HG03280 (cell line): ENCODE data around the gene FADD.
"Not testable (repeated sequence)": the region's sequence is repeated elsewhere in the genome, so short reads cannot be mapped to it uniquely, and the experiment has no call there.

ENCODE experiments used
- ATAC-seq: cut with Tn5 transposase; IDR thresholded peaks from one replicate; pipeline ENCODE4 v1.9.1; 2021; ENCODE audit warnings: mild to moderate bottlenecking, moderate library complexity; ENCODE audit not compliant: unreplicated experiment

The FADD gene

DNA sequence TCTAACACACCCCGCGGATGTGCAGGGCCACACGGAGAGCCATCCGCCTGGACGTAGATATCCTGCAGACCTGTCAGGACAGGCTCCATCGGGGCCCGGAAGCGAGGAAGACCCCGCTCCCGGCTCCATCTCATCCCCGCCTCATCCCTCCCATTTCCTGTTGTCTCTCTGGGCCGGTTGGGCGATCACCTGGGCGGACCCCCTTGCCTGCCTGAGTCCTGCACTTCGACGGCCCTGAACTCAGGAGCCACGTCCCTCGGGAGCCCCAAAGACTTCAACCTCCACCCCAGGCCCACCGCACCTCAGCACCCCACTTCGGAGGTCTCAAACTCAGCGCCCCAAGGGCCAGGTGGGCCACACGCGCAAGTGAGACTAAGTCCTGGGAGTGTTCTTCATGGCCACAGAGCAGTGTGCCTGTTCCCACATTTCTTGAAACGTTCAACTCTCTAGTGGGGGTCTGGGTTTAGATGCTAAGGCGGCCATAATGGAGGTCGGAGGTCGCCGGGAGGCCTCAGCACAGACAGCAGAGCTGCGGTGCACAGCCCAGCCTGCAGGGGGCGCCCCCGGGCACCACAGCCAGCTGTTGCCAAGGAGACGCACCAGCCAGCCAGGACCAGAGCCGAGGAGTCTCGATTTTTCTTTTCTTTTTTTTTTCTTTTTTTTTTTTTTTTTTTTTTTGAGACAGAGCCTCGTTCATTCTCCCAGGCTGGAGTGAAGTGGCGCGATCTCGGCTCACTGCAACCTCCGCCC is 26.0 kb upstream of the FADD start:
- no peak for ATAC-seq

DNA sequence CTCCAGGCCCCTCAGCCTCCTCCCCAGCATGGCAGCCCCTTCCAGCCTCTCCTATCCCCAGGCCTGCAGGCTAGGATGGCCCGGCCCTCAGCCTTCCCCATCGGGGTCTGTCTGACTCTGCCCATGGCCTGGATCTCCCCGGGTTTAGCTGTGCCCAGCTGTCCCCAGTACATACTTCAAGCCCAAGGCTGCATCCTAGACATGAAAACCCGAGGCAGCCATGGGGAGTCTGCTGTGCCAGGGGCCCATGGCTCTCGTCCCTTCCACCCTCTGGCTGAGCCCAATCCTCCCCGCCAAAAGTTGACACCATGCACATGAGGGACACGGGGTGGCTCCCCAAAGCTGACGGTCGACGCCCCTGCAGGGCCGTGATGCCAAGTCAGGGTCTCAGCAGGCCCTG is 22.2 kb upstream of the FADD start:
- ATAC-seq: no peak

DNA sequence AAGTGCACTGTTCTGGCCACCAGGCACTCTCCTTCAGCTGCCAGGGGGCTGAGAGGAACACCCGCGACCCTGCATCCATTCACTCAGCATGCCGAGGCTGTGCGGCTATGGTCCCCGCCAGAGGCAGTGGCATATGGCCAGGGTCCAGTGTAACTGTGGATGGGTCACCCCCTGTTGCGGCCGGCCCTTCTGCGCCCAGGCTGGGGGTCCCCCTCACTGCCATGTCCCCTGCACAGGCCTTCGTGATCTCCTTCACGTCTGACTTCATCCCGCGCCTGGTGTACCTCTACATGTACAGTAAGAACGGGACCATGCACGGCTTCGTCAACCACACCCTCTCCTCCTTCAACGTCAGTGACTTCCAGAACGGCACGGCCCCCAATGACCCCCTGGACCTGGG is 20.8 kb upstream of the FADD start:
- no peak for ATAC-seq

DNA sequence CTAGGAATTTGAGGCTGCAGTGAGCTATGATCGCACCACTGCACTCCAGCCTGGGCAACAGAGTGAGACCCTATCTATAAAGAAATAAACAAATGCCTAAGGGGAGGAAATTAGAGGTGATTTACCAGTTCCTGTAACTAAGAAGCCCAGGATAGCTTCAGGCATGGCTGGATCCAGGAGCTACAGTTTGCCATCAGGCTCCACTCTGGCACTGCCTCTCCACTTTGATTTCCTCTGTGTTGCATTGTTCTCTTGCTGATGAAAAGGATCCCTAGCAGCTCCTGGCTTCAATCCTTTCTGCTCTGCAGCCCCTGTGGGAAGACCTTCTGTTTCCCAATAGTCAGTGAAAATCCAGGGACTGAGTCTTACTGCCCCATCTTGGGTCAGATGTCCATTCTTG is 20.1 kb upstream of the FADD start:
- no peak for ATAC-seq

DNA sequence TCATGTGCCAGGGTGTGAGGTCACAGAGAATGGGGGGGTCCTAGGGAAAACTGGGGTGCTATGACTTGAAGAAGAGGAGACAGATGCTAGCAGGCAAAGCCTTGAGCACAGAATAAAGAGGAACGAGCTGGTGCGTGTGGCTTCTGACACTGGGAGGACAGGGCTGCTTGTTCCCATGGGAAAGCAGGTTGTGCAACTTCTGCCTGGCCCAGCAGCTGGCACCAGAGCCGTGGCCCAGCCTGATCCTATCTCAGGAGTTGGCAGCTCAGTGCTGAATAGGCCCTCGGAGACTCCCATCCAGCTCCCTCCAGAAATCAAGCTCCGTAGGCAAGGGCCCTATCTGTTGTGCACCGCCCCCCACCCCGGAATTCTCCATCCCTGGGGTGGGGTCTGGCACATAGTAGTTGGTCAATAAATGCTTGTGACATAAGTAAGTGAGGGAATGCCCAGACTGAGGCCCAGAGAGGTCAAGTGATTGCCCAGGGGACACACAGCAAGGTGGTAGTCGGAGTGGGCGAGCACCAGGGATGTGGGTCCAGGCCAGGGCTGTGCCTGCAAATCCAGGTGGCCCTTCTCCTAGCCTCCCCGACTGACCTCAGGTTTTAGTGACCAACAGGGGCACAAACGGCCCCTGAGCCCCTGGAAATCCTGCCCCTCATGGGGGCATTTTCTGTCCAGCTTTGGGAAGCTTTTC is 19.5 kb upstream of the FADD start:
- no peak for ATAC-seq

DNA sequence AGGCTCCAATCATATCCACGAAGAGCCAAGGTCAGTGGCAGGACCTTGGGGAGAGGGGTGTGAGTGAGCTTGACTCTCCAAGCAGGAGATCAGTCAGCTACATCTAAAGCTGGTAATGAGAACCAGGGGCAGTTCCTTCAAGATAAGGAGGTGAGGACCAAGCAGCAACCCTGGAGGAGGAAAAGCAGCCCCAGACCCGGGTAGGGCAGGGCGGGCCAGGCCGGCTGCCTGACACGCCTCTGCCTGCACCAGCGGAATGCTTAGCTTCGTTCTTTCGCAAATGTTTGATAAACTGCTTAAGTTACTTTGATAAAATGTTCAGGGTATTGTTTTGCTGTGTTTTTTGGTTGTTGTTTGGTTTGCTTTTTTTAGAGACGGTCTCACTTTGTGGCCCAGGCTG is 18.7 kb upstream of the FADD start:
- no peak for ATAC-seq

DNA sequence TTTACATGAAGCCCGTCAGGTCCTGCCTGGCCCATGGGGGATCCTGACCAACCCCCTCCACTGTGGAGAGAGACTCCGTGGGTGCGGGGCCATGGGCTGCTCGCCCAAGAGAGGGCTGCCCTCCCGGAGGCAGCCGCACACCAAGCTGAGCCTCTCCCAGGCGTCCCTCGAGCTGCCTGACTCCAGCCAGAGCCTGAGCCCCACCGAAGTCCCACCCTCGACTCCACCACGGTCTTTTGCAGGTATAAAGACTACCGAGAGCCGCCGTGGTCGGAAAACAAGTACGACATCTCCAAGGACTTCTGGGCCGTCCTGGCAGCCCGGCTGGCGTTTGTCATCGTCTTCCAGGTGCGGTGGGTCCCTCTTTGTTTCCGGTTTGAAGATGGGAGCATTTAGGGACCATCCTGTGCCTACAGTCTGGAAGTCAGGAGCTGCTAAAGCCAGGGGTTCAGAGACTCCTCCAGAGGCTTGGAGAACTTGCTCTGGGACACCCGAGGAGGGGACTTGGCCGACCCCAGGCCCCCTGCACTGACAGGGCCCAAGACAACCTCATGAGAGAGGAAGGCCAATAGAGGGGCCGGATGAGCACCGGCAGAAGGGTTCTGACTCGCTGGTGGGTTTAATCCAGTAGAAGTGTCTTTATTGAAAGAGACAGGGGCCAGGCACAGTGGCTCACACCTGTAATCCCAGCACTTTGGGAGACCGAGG is 17.6 kb upstream of the FADD start:
- ATAC-seq: no peak

DNA sequence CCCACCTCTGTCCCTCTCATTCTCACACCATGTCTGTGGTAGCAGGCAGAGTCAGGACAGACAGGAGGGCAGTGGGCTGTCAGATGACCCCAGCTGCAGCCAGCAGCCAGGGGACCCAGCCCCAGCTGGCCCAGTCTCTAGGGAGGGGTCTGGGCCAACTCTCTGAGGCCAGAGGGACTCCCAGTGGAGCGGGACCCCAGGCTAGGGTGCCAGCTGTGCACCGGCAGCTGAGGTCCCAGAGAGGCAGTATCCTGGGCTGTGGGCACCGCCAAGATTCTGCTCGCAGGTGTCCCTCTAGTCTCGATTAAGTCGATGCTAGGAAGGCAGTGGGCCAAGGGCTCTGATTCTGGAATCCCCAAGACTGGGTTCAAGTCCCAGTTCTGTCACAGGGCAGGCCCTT is 16.7 kb upstream of the FADD start:
- no peak for ATAC-seq

DNA sequence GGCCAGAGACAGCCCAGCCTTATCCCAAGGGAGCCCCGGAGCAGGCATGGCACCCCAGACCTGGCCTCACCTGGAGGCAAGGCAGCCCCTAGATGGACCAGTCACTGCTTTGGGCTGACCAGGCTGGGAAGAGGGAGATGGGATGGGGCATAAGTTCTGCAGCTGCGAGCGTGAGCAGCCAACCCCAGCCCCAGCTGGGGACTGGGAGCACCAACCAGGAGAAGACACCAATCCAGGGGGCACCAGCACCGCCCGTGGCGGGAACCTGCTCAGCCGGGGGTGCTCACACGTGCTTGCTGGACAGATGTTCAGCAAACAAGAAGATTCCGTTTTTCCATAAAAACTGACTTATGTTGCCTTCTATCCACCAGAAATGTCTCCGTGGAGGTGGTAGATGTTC is 16.2 kb upstream of the FADD start:
- no peak for ATAC-seq

DNA sequence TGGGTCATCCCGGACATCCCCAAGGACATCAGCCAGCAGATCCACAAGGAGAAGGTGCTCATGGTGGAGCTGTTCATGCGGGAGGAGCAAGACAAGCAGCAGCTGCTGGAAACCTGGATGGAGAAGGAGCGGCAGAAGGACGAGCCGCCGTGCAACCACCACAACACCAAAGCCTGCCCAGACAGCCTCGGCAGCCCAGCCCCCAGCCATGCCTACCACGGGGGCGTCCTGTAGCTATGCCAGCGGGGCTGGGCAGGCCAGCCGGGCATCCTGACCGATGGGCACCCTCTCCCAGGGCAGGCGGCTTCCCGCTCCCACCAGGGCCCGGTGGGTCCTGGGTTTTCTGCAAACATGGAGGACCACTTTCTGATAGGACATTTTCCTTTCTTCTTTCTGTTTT is 15.3 kb upstream of the FADD start:
- no peak for ATAC-seq

DNA sequence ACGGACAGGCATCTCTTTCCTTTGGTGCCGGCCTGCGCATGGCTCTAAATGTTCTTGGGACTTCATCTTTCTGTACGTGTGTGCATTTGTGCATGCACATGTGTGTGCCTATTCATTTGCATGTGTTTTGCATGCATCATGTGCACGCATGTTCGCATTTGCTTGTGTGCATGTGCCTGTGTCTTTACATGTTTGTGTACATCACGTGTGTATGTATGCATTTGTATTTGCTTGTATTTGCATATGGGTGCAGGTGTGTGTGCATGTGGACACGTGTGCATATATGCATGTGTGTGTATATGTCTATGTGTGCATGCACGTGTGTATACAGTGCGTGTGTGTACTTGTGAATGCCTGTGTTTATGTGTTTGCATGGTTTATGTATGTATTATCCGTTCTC is 13.5 kb upstream of the FADD start:
- no peak for ATAC-seq

DNA sequence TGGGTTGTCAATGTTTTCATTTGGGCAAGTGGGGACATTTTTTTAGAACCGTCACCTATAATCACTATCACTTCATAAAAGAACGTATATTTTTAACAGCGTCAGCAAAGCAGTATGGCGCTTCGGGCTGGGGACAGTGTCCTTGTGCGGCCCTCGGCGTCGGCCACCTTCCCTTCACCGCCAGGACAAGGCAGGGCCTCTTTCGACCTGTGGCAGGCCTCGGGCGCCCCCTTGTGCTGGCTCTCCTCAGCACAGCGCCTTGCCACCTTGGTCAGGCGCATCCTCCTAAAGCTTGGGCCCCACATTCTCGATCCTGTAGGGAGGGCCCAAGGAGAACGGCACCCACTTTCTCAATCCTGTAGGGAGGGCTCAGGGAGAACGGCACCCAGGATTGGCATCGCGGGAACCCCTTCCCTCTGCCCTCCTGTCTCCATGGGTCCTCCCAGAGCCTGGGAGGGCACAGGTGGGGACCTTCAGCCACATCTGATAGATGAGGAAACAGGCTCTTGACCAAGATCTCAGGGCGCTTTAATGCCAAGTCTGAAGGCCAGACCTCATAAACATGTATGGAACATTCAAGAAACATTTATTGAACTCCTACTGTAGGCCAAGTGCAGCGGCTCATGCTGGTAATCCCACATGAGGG is 11.5 kb upstream of the FADD start:
- ATAC-seq: no peak

DNA sequence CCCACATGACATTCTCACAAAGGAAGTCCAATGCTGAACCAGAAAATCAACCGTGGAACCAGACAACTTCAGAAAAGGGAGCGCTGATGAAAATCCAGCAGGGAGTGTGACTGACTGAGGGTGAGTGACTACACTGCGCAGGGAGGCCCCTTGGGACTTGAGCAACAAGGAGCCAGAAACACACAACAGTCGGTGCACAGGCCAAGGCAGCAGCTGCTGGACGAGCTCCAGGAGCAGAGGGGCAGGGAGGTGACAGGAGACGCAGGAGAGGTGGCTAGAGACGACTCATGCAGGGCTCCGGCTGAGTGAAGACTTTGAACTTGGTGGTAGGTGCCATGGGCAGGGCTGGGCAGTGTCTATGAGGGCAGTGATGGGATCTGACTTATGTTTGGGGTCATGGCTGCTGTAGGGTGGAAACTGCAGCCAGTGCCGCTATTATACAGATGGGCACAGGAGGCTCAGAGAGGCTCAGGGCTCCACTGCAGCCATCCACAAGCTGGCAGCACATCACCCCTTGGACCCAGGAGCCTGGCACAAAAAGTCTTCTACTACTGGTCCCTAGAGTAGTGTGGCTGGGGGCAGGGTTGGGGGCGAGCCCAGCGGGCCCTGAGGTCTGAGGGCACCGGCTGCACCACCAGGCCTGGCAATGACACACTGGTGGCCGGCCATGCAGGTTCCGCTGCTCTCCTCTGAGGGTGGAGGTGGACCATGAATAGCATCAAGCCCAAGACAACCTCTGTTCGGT is 10.3 kb upstream of the FADD start:
- ATAC-seq: no peak

DNA sequence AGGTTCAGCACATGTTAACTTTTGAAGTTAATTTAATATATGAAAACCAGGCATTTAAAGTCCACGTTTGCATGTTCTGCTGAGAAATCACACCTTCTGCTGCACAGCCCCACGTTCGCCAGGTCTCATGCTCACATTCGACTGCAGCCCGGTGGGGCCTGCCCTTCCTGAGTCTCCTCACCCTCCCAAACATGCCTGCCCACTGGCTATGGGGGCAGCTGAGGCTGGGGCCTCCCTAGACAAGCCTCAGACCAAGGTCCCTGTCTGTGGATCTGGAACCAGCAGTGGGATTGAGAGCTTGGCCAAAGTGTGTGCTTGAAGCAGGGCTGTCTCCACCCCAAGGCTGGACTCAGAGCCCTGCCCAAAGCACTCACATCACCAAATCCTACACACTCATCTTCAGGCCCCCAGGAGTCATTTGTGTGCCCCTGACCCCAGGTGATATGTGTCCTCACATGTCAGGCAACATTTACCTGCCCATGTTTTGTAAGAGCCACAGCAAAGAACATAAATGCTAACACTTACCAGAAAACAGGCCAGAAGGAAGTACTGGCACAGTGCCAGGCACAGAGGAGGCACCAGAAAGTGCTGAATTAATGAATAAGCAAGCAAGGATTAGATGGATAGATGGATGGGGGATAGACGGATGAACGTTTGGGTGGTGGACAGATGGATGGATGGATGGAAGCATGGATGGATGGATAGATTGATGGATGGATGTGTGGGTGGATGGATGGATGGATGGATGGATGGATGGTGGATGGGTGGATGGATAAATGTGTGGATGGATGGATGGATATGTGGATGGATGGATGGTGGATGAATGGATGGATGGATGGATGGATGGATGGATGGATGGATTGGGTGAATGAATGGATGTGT is 9.4 kb upstream of the FADD start:
- no peak for ATAC-seq

DNA sequence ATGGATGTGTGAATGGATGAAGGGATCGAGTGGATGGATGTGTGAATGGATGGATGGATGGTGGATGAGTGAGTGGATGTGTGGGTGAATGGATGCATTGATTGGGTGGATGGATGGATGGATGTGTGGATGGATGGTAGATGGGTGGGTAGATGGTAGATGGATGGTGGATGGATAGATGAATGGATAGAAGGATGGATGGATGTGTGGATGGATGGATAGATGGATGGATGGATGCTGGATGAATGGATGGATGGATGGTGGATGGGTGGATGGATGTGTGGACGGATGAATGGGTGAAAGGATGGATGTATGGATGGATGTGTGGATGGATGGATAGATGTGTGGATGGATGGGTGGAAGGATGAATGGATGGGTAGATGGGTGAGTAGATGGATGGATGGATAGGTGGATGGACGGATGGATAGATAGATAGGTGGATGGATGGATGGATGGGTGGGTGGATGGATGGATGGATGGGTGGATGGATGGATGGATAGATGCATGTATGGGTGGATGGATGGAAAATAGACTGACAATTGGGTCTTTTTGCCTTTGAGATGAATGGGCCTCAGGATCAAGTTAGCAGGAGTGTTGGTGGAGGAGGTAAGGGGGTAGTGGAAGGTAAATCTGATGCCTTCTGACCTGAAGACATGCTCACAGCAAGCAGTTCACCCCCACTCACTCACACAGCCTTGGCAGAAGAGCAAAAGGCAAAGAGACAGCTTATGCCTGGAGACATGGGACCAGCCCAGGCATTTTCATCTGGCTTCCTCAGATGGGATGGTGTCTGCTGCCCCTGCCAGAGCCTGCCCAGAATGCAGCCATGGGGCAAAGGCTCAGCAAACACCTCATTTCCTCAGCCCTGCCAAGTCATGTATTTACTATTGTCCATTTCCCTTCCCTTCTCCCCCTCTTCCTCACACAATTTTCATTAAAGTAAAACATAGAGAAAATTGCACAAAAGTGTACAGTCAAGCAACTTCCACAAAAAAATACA is 8.0 kb upstream of the FADD start:
- ATAC-seq: no peak

DNA sequence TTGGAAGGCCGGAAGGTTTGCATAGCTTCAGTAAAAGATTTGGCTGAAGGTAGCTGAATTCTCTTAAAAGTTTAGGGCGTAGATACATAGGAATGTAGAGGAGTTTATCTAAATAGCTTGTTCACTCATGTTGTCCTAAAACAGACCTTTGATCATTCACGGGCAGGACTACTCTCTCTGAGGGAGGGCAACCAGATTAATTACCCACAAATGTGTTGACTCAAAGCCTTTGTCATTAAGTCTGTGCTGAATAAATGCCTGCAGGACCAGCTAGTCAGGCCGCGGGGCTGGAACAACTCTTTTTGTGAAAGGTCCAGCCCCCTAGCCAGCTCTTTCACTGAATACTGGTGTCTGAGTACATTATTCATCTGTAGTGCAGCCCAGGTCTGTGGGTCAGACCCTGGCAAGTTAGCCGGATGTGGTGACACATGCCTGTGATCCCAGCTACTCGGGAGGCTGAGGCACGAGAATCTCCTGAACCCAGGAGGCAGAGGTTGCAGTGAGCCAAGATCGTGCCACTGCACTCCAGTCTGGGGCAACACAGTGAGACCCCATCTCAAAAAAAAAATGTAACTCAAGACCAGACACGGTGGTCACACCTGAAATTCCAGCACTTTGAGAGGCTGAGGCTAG is 2.8 kb upstream of the FADD start:
- no peak for ATAC-seq

DNA sequence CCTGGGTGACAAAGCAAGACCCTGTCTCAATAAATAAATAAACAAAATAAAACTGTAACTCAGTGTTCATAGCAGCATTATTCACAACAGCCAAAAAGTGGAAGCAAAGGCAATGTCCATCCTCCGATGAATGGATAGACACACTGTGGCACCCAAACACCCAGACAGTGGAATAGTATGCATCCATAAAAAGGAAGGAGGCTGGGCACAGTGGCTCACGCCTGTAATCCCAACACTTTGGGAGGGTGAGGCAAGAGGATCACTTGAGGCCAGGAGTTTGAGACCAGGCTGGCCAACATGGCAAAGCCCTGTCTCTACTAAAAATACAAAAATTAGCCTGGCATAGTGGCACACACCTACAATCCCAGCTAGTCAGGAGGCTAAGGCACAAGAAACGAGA is 2.0 kb upstream of the FADD start:
- ATAC-seq: not testable (repeated sequence)
